DOHH2 (cell line): ENCODE data around the gene NT5DC3.

Source experiments
- H3F3A ChIP-seq: fragments of 200-600 bp; sonication (generic), shearing (Covaris generic); 2 replicates; pipeline ENCODE4 v1.6.0; 2016; ENCODE audit warnings: antibody characterized with exemption, mild to moderate bottlenecking; ENCODE audit not compliant: control insufficient read depth, insufficient read depth
- H3K27ac ChIP-seq: fragments of 200-600 bp; sonication (generic); 2 replicates; pipeline ENCODE4 v1.5.1; 2014; ENCODE audit warnings: low read depth, mild to moderate bottlenecking, low read length, moderate library complexity
- H3K27me3 ChIP-seq: fragments of 200-600 bp; sonication (generic); 2 replicates; pipeline ENCODE4 v1.6.1; 2014; ENCODE audit warnings: mild to moderate bottlenecking, low read length, mixed read lengths; ENCODE audit not compliant: control insufficient read depth
- H3K36me3 ChIP-seq: fragments of 200-600 bp; sonication (generic); 2 replicates; pipeline ENCODE4 v1.6.1; 2014; ENCODE audit warnings: mild to moderate bottlenecking, low read length, moderate library complexity, mixed read lengths; ENCODE audit not compliant: control insufficient read depth
- H3K4me1 ChIP-seq: fragments of 200-600 bp; sonication (generic); 2 replicates; pipeline ENCODE4 v1.6.1; 2014; ENCODE audit warnings: mild to moderate bottlenecking, low read length, mixed read lengths; ENCODE audit not compliant: control insufficient read depth
- H3K4me2 ChIP-seq: fragments of 200-600 bp; sonication (generic); 2 replicates; pipeline ENCODE4 v1.6.0; 2014; ENCODE audit warnings: mild to moderate bottlenecking, low read length, moderate library complexity
- H3K4me3 ChIP-seq: fragments of 200-600 bp; sonication (generic); 2 replicates; pipeline ENCODE4 v1.5.1; 2014; ENCODE audit warnings: mild to moderate bottlenecking, low read length, mixed read lengths
- H3K79me2 ChIP-seq: fragments of 200-600 bp; sonication (generic); 2 replicates; pipeline ENCODE4 v1.6.1; 2014; ENCODE audit warnings: mild to moderate bottlenecking, low read length, mixed read lengths; ENCODE audit not compliant: control insufficient read depth
- H3K9me2 ChIP-seq: fragments of 200-600 bp; sonication (generic); replicated peaks from 2 replicates; pipeline ENCODE4 v1.6.1; 2014; ENCODE audit warnings: mild to moderate bottlenecking, low read length, mixed read lengths; ENCODE audit not compliant: control insufficient read depth
- H3K9me3 ChIP-seq: fragments of 200-600 bp; sonication (generic); 2 replicates; pipeline ENCODE4 v1.6.1; 2014; ENCODE audit warnings: antibody characterized with exemption, low read length, mixed read lengths; ENCODE audit not compliant: control insufficient read depth, insufficient read depth
- H4K20me1 ChIP-seq: fragments of 200-600 bp; sonication (generic); 2 replicates; pipeline ENCODE4 v1.6.0; 2014; ENCODE audit warnings: low read depth, mild to moderate bottlenecking, antibody characterized with exemption, low read length, moderate library complexity; ENCODE audit not compliant: control insufficient read depth, insufficient read depth
- EZH2phosphoT487 ChIP-seq: fragments of 200-600 bp; sonication (generic); IDR thresholded peaks from 2 replicates; pipeline ENCODE4 v1.6.1; 2017; ENCODE audit warnings: borderline replicate concordance, mild to moderate bottlenecking, antibody characterized with exemption, low read length, moderate library complexity, mixed read lengths
- TF ChIP-seq, protein P1 (sequence below): fragments of 200-600 bp; sonication (generic); IDR thresholded peaks from one replicate; pipeline ENCODE4 v1.5.1; 2014; ENCODE audit warnings: antibody characterized with exemption, mild to moderate bottlenecking, low read depth, low read length; ENCODE audit not compliant: poor library complexity, severe bottlenecking

Gene NT5DC3

GRCh38 chr12:103780992-103781391 is 60.0 kb downstream of the NT5DC3 start:
- H3F3A ChIP-seq, result no peaks in the 10 kb centered on the region
- H3K79me2 ChIP-seq, result no peaks in the 10 kb centered on the region
- no peak overlapping the region for H3K4me2 ChIP-seq
- no peaks in the 10 kb centered on the region for H3K36me3 ChIP-seq
- TF ChIP-seq EZH2phosphoT487, result no peak
- TF ChIP-seq, protein P1, sequence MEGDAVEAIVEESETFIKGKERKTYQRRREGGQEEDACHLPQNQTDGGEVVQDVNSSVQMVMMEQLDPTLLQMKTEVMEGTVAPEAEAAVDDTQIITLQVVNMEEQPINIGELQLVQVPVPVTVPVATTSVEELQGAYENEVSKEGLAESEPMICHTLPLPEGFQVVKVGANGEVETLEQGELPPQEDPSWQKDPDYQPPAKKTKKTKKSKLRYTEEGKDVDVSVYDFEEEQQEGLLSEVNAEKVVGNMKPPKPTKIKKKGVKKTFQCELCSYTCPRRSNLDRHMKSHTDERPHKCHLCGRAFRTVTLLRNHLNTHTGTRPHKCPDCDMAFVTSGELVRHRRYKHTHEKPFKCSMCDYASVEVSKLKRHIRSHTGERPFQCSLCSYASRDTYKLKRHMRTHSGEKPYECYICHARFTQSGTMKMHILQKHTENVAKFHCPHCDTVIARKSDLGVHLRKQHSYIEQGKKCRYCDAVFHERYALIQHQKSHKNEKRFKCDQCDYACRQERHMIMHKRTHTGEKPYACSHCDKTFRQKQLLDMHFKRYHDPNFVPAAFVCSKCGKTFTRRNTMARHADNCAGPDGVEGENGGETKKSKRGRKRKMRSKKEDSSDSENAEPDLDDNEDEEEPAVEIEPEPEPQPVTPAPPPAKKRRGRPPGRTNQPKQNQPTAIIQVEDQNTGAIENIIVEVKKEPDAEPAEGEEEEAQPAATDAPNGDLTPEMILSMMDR, result no peak
- H3K9me3 ChIP-seq, result no peaks in the 10 kb centered on the region
- no peak overlapping the region for H3K4me3 ChIP-seq
- H4K20me1 ChIP-seq, result no peaks in the 10 kb centered on the region
- H3K9me2 ChIP-seq, result no peaks in the 10 kb centered on the region
- H3K27me3 ChIP-seq, result no peaks in the 10 kb centered on the region
- H3K27ac ChIP-seq, result no peak overlapping the region
- no peaks in the 10 kb centered on the region for H3K4me1 ChIP-seq

GRCh38 chr12:103780093-103780440 is 61.0 kb downstream of the NT5DC3 start:
- Histone ChIP-seq H3K27me3 (no peaks in the 10 kb centered on the region), H3K9me2 (no peaks in the 10 kb centered on the region), H3K36me3 (no peaks in the 10 kb centered on the region), H3K4me1 (no peaks in the 10 kb centered on the region), H3K9me3 (no peaks in the 10 kb centered on the region), H3K79me2 (no peaks in the 10 kb centered on the region), H4K20me1 (no peaks in the 10 kb centered on the region), H3F3A (no peaks in the 10 kb centered on the region), H3K27ac (no peak overlapping the region), H3K4me2 (no peak overlapping the region), H3K4me3 (no peak overlapping the region)
- TF ChIP-seq, protein P1, result no peak
- TF ChIP-seq EZH2phosphoT487, result no peak

DNA sequence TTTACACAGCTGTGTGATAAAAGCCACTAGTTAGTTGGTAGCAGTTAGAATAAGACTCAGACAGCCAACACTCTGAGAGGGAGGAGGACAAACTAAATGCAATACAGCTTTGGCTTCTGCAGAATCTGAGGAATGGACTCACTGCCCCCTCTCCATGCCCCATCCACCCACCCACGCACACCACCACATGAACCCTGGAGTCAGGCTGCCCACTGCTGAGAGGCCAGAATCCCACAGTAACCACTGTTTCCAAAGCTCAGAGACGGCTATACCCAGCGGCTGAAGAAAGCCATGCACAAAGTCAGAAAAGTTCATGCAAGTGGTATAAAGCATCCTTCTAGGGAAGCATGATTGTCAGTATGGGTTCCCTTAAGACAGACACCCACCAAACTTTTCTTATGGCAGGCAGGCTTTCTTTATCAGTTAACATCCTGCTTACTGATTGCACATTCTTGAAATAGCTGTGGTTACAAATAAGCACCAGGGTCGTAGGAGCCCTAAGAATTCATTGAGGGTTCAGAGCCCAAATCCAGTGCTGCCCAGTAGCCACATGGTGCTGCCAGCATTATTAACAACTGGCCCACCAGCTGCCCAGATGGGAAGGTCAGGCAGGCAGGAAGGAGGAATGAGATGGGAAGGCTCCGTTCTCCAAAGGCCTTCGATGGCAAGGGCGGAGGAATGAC is 61.5 kb downstream of the NT5DC3 start:
- H3K9me3 ChIP-seq, result no peaks in the 10 kb centered on the region
- H3K27me3 ChIP-seq, result no peaks in the 10 kb centered on the region
- no peaks in the 10 kb centered on the region for H3K79me2 ChIP-seq
- H3K4me1 ChIP-seq, result no peaks in the 10 kb centered on the region
- no peaks in the 10 kb centered on the region for H3K36me3 ChIP-seq
- H3K27ac ChIP-seq, result no peak overlapping the region
- no peaks in the 10 kb centered on the region for H3F3A ChIP-seq
- no peak for TF ChIP-seq EZH2phosphoT487
- TF ChIP-seq, protein P1, result no peak
- H3K4me2 ChIP-seq, result no peak overlapping the region
- no peak overlapping the region for H3K4me3 ChIP-seq
- no peaks in the 10 kb centered on the region for H4K20me1 ChIP-seq
- no peaks in the 10 kb centered on the region for H3K9me2 ChIP-seq
